ENCODE results near the gene ITM2C.

GRCh38 chr2:230924092-230924469, 59.3 kb downstream of the ITM2C start:
- no peak for TF ChIP-seq YY1 (IDR thresholded peaks at IDR 0.05; ENCODE audit: insufficient read depth, insufficient read length)
- no peak for TF ChIP-seq SUZ12 (IDR thresholded peaks at IDR 0.05; ENCODE audit: extremely low read depth, insufficient read depth, insufficient read length)
- no peak for TF ChIP-seq ZNF274 (IDR thresholded peaks at IDR 0.05; ENCODE audit: low read depth, low read length)

All from NT2/D1 (cell line).